Measurements from ENCODE around the gene SEC22C. TPM values are rescaled to one million over a fixed set of nuclear protein-coding genes. Genes with fewer than 3 reads are reported as not detected.
A peak's percentile ranks its signal among the peaks of the same experiment; 100 is the strongest.

Gene SEC22C
- total RNA-seq, 1 donor from 2014 or later: 37.5 TPM

- peaks cover 3% of the 10 kb centered on the region for H3K36me3 Mint-ChIP-seq (ENCODE audit: low read depth)
- H3K27ac Mint-ChIP-seq: no peak overlapping the region
- no peaks in the 10 kb centered on the region for H3K4me1 Mint-ChIP-seq (ENCODE audit: low read depth)
- H3K9me3 Mint-ChIP-seq: no peaks in the 10 kb centered on the region
- no peaks in the 10 kb centered on the region for H3K27me3 Mint-ChIP-seq (ENCODE audit: insufficient read depth)
- DNase-seq (ENCODE audit: low spot score): no peak
- intact Hi-C loops (cut with micrococcal nuclease): no loop called here
- no peak overlapping the region for H3K4me3 Mint-ChIP-seq
These were observed 37.1 kb downstream of the SEC22C start for GRCh38 chr3:42544492-42545283.

- peaks cover 6% of the 10 kb centered on the region for H3K4me1 Mint-ChIP-seq (ENCODE audit: low read depth)
- no peaks in the 10 kb centered on the region for H3K27me3 Mint-ChIP-seq (ENCODE audit: insufficient read depth)
- H3K36me3 Mint-ChIP-seq (ENCODE audit: low read depth): no peaks in the 10 kb centered on the region
- no peak for DNase-seq (ENCODE audit: low spot score)
- H3K9me3 Mint-ChIP-seq: no peaks in the 10 kb centered on the region
- H3K27ac Mint-ChIP-seq: no peak overlapping the region
- H3K4me3 Mint-ChIP-seq: no peak overlapping the region
- intact Hi-C loops (cut with micrococcal nuclease): no loop called here
These were observed 40.7 kb downstream of the SEC22C start for GRCh38 chr3:42541079-42541478.

DNA sequence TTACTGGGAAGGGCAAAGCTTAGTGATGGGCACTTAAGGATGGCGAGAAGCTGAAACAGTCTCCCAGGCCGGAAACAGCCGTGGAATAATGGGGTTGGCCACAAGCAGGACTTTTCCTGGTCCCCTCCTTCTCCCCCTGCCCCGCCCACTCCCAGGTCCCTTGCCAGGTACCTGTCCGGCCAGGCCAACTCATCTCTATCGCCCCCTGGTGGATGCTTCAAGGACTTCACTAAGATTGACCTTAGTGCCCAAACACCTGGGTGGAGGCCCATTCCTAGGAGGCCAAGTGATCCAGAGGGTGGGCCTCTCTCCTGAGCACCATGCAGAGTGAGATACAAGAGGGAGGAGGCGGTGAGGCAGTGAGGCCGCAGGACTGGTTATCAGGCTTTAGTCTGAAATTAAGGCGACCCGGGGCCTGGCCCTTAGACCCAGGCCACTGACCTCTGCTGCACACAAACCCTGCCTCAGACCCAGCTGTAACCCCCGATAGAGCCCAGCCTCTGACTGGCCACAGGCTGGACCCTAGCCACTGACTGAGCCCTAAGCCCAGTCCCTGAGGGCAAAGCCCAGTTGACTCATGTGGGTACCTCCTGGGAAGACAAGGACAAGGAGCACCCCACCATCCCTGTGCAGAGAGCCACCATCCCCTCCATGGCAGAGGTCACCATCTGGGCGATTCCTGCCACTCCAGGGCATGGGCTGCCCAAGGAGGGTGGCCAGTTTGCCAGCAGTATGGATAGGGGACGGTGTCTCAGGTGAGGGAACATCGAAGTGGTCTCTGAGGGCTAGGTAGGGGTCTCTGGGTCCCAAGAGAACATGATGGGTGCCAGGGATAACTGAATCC is 41.7 kb downstream of the SEC22C start:
- intact Hi-C loops (cut with micrococcal nuclease): loop anchor here (1.0 kb wide), 2 partner anchors 39 to 293 kb away; no protein-coding TSS in a partner anchor
- Mint-ChIP-seq H3K9me3 (no peaks in the 10 kb centered on the region), H3K4me3 (no peak overlapping the region), H3K27me3 (ENCODE audit: insufficient read depth) (peaks cover 2% of the 10 kb centered on the region), H3K4me1 (ENCODE audit: low read depth) (peaks cover 6% of the 10 kb centered on the region), H3K36me3 (ENCODE audit: low read depth) (no peaks in the 10 kb centered on the region), H3K27ac (no peak overlapping the region)
- DNase-seq (ENCODE audit: low spot score): peak; percentile 36

DNA sequence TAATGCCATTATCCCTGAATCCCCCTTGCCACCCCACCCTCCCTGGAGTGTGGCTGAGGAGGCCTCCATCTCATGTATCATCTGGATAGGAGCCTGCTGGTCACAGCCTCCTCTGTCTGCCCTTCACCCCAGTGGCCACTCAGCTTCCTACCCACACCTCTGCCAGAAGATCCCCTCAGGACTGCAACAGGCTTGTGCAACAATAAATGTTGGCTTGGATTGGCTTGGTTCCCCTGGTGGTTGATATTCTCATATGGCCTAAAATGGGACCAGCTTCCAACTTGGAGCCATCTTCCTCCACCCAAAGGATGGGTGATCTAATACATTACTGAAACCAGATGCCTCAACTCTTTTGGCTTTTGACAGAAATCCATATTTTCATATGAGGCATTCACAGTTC is 44.4 kb downstream of the SEC22C start:
- Mint-ChIP-seq H3K4me3 (no peak overlapping the region), H3K4me1 (ENCODE audit: low read depth) (peaks cover 11% of the 10 kb centered on the region), H3K27me3 (ENCODE audit: insufficient read depth) (peaks cover 2% of the 10 kb centered on the region), H3K9me3 (no peaks in the 10 kb centered on the region), H3K27ac (no peak overlapping the region), H3K36me3 (ENCODE audit: low read depth) (no peaks in the 10 kb centered on the region)
- no peak for DNase-seq (ENCODE audit: low spot score)
- intact Hi-C loops (cut with micrococcal nuclease): no loop called here

DNA sequence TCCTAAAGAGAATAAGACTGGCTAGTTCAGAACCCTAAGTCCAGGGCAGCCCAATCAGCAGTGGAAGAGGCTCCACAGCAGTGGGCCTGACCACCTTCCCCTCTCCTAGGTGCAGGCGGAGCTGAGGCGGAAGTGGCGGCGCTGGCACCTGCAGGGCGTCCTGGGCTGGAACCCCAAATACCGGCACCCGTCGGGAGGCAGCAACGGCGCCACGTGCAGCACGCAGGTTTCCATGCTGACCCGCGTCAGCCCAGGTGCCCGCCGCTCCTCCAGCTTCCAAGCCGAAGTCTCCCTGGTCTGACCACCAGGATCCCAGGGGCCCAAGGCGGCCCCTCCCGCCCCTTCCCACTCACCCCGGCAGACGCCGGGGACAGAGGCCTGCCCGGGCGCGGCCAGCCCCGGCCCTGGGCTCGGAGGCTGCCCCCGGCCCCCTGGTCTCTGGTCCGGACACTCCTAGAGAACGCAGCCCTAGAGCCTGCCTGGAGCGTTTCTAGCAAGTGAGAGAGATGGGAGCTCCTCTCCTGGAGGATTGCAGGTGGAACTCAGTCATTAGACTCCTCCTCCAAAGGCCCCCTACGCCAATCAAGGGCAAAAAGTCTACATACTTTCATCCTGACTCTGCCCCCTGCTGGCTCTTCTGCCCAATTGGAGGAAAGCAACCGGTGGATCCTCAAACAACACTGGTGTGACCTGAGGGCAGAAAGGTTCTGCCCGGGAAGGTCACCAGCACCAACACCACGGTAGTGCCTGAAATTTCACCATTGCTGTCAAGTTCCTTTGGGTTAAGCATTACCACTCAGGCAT is 45.6 kb downstream of the SEC22C start:
- Mint-ChIP-seq H3K36me3 (ENCODE audit: low read depth) (no peaks in the 10 kb centered on the region), H3K4me3 (no peak overlapping the region), H3K4me1 (ENCODE audit: low read depth) (peaks cover 18% of the 10 kb centered on the region), H3K9me3 (no peaks in the 10 kb centered on the region), H3K27ac (no peak overlapping the region), H3K27me3 (ENCODE audit: insufficient read depth) (peaks cover 2% of the 10 kb centered on the region)
- intact Hi-C loops (cut with micrococcal nuclease): loop anchor here (1.0 kb wide), 1 partner anchor 34 kb away; the partner anchor contains the start of gene VIPR1
- peak; percentile 16 for DNase-seq (ENCODE audit: low spot score)

GRCh38 chr3:42533161-42533897 is 48.4 kb downstream of the SEC22C start:
- intact Hi-C loops (cut with micrococcal nuclease): no loop called here
- Mint-ChIP-seq H3K4me3 (no peak overlapping the region), H3K36me3 (ENCODE audit: low read depth) (peaks cover 6% of the 10 kb centered on the region), H3K27me3 (ENCODE audit: insufficient read depth) (peaks cover 2% of the 10 kb centered on the region), H3K4me1 (ENCODE audit: low read depth) (peaks cover 40% of the 10 kb centered on the region), H3K27ac (no peak overlapping the region), H3K9me3 (no peaks in the 10 kb centered on the region)
- DNase-seq (ENCODE audit: low spot score): no peak

GRCh38 chr3:42532229-42532628 is 49.5 kb downstream of the SEC22C start:
- no peak for DNase-seq (ENCODE audit: low spot score)
- Mint-ChIP-seq H3K9me3 (no peaks in the 10 kb centered on the region), H3K27ac (no peak overlapping the region), H3K27me3 (ENCODE audit: insufficient read depth) (peaks cover 2% of the 10 kb centered on the region), H3K4me3 (no peak overlapping the region), H3K4me1 (ENCODE audit: low read depth) (peaks cover 37% of the 10 kb centered on the region), H3K36me3 (ENCODE audit: low read depth) (peaks cover 6% of the 10 kb centered on the region)
- intact Hi-C loops (cut with micrococcal nuclease): no loop called here

DNA sequence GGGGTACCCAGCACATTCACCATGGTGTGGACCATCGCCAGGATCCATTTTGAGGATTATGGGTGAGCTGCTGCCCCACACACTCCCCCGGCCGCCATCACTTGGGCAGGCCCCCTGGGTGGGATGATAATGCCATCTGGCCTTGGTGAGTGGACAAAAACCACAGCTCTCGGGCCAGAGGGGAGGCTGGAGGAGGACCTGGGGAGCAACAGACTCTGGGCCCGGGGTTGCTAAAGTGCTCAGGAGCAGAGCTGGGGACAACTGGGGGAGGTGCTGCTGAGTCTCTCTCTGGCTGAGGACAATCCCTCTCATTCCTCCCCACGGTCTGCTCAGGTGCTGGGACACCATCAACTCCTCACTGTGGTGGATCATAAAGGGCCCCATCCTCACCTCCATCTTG is 50.3 kb downstream of the SEC22C start:
- DNase-seq (ENCODE audit: low spot score): no peak
- intact Hi-C loops (cut with micrococcal nuclease): no loop called here
- H3K27me3 Mint-ChIP-seq (ENCODE audit: insufficient read depth): peaks cover 2% of the 10 kb centered on the region
- no peaks in the 10 kb centered on the region for H3K9me3 Mint-ChIP-seq
- peaks cover 44% of the 10 kb centered on the region for H3K4me1 Mint-ChIP-seq (ENCODE audit: low read depth)
- H3K36me3 Mint-ChIP-seq (ENCODE audit: low read depth): peaks cover 6% of the 10 kb centered on the region
- H3K27ac Mint-ChIP-seq: no peak overlapping the region
- no peak overlapping the region for H3K4me3 Mint-ChIP-seq

DNA sequence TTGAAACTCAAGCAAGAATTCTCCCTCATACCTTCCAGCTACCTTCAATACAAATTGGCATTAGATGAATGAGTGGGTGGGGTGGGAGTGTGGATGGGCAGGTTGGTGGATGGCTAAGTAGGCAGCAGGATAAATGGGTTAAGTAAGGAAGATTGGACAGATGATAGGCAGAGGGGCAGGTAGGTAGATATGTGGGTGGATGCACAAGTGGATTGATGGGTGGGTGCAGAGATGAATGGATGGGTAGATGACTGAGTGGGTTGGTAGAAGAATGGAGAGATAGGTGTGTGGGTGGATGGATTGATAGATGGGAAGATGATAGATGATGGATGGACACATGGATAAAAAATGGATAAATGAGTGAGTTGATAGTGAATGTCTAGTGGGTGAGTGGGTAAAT is 51.7 kb downstream of the SEC22C start:
- H3K27ac Mint-ChIP-seq: no peak overlapping the region

DNA sequence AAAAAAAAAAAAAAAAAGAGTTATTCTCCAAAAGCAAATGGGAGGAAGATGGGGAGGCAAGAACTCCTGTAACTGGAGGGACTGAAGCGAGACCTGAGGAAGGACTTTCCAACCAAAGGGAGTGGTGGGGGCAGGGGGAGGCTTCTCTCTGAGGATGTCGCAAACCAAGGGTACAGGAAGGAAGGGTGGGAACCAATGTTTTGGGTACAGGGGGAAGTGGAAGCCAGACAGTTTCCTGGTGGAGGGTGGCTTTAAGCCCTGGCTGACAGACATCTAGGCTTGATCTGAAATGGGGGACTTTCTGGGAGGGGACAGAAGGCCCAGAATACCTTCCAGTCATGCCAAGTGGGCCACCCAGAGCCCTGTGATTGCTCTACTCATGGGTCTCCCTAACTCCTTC is 52.3 kb downstream of the SEC22C start:
- Mint-ChIP-seq H3K27me3 (ENCODE audit: insufficient read depth) (no peaks in the 10 kb centered on the region), H3K36me3 (ENCODE audit: low read depth) (peaks cover 6% of the 10 kb centered on the region), H3K27ac (no peak overlapping the region), H3K4me3 (no peak overlapping the region), H3K9me3 (no peaks in the 10 kb centered on the region), H3K4me1 (ENCODE audit: low read depth) (peaks cover 46% of the 10 kb centered on the region)
- no peak for DNase-seq (ENCODE audit: low spot score)
- intact Hi-C loops (cut with micrococcal nuclease): no loop called here

More for the DNA sequence above, 51.7 kb downstream of the SEC22C start:
- H3K36me3 Mint-ChIP-seq (ENCODE audit: low read depth): peaks cover 6% of the 10 kb centered on the region
- H3K27me3 Mint-ChIP-seq (ENCODE audit: insufficient read depth): no peaks in the 10 kb centered on the region
- no peak for DNase-seq (ENCODE audit: low spot score)
- peaks cover 46% of the 10 kb centered on the region for H3K4me1 Mint-ChIP-seq (ENCODE audit: low read depth)
- H3K4me3 Mint-ChIP-seq: peak overlapping the region; percentile 15
- no peaks in the 10 kb centered on the region for H3K9me3 Mint-ChIP-seq
- intact Hi-C loops (cut with micrococcal nuclease): no loop called here

GRCh38 chr3:42527368-42527917 is 54.3 kb downstream of the SEC22C start:
- Mint-ChIP-seq H3K27me3 (ENCODE audit: insufficient read depth) (no peaks in the 10 kb centered on the region), H3K27ac (no peak overlapping the region), H3K4me3 (no peak overlapping the region), H3K9me3 (no peaks in the 10 kb centered on the region), H3K4me1 (ENCODE audit: low read depth) (peaks cover 41% of the 10 kb centered on the region), H3K36me3 (ENCODE audit: low read depth) (peaks cover 6% of the 10 kb centered on the region)
- intact Hi-C loops (cut with micrococcal nuclease): no loop called here
- no peak for DNase-seq (ENCODE audit: low spot score)
